Adrenal gland (tissue), 12 donors: ENCODE measurements around the gene RASSF7. TPM values are rescaled to one million over a fixed set of nuclear protein-coding genes. Genes with fewer than 3 reads are reported as not detected.

Source experiments
- DNase-seq, 7 donors: peaks; one replicate each; pipeline ENCODE4 v3.0.0-alpha.2; 2019 to 2020
- H3K27ac ChIP-seq, 5 donors: fragments of 200-600 bp; sonication (generic) in 4 of 5; 1 replicate in 3 of 5; 2 replicates in 2 of 5; pipeline versions ENCODE4 v1.5.1 to v1.8.0; 2016 to 2020; ENCODE audit warnings: mild to moderate bottlenecking in 1 of 5
- H3K27me3 ChIP-seq: fragments of 200-600 bp; 2 replicates; pipeline ENCODE4 v1.8.0; 2021
- H3K36me3 ChIP-seq, 2 donors: fragments of 200-600 bp; replicated peaks in 1 of 2; 1 replicate in 1 of 2; 2 replicates in 1 of 2; pipeline versions ENCODE4 v1.5.1 to v1.8.0; 2018 to 2022
- H3K4me1 ChIP-seq, 2 donors: fragments of 200-600 bp; replicated peaks in 1 of 2; 1 replicate in 1 of 2; 2 replicates in 1 of 2; pipeline versions ENCODE4 v1.5.1 to v1.8.0; 2018 to 2021
- H3K4me3 ChIP-seq, 4 donors: fragments of 200-600 bp; sonication (generic) in 3 of 4; one replicate each; pipeline ENCODE4 v1.5.1; 2016 to 2018
- H3K9me3 ChIP-seq, 3 donors: fragments of 200-600 bp; sonication (generic) in 1 of 3; replicated peaks in 1 of 3; 1 replicate in 2 of 3; 2 replicates in 1 of 3; pipeline versions ENCODE4 v1.5.1 to v1.8.0; 2016 to 2021
- POLR2A ChIP-seq, 2 donors: fragments of 450-650 bp; IDR thresholded peaks; one replicate each; pipeline ENCODE4 v1.6.1; 2017; ENCODE audit warnings: antibody characterized with exemption in 2 of 2, mild to moderate bottlenecking in 2 of 2, moderate library complexity in 1 of 2
- WGBS, 4 donors: extraction: QIAGEN DNeasy Blood & Tissue Kit in 2 of 4; methylation state at CpG; one replicate each; pipeline versions ENCODE4 v1.1.5 to v1.1.7; 2013 to 2017; 5-methylcytosine and 5-hydroxymethylcytosine counted together
- intact Hi-C, 2 donors: fragments of 100-400 bp; cut with DNase I; formaldehyde crosslinking; loops; one replicate each; pipeline versions ENCODE4 v1.14.1 to v1.15.0; 2022 to 2023
- polyA plus RNA-seq, 3 donors: library from polyadenylated mRNA; stranded (reverse); fragments of 200-250 nt in 2 of 3; fragments of 350-450 nt in 1 of 3; fragmentation: Illumina TruSeq in 1 of 3; extraction: RNeasy Lipid Tissue Mini Kit (QIAGEN cat#74804) in 1 of 3; gene quantifications; one replicate each; pipeline ENCODE4 v1.2.3, GENCODE V29; 2013 to 2014
- total RNA-seq, 9 donors: library from RNA; depleted of rRNA in 4 of 9; stranded (reverse); fragments of >200 nt in 4 of 9; fragments of 120-200 nt in 1 of 9; fragmentation: NEBNext Ultra II Directional in 1 of 9; extraction: Animal tissue kit (Norgen Biotek cat#: 25700) in 1 of 9; gene quantifications; one replicate each; pipeline versions ENCODE4 v1.1.0 to v1.2.4, GENCODE V29; 2013 to 2023
- TF ChIP-seq, protein P1 (sequence below), 6 experiments: fragments of 450-650 bp in 4 of 6; fragments of 200-600 bp in 2 of 6; sonication (generic) in 1 of 6; IDR thresholded peaks; 1 replicate in 5 of 6; 2 replicates in 1 of 6; pipeline versions ENCODE4 v1.5.1 to v1.8.0; 2016 to 2021; ENCODE audit warnings: antibody characterized with exemption in 6 of 6, mild to moderate bottlenecking in 2 of 6, moderate library complexity in 1 of 6
- donor health status: healthy with polysubstance abuse.
- donor health status: Bipolar disorder and iron deficiency.
- donor health status: DM: yes; HTN: yes; CAD: no.
- donor health status: DM: no; HTN: no; CAD: no.
- donor health status: DM: no; HTN: no; CAD: no.
- donor health status: DM: yes; HTN: yes; CAD: no.

Gene RASSF7
- total and polyA plus RNA-seq, 12 donors, result 0.33 to 19.9 (median 7.8) TPM

DNA sequence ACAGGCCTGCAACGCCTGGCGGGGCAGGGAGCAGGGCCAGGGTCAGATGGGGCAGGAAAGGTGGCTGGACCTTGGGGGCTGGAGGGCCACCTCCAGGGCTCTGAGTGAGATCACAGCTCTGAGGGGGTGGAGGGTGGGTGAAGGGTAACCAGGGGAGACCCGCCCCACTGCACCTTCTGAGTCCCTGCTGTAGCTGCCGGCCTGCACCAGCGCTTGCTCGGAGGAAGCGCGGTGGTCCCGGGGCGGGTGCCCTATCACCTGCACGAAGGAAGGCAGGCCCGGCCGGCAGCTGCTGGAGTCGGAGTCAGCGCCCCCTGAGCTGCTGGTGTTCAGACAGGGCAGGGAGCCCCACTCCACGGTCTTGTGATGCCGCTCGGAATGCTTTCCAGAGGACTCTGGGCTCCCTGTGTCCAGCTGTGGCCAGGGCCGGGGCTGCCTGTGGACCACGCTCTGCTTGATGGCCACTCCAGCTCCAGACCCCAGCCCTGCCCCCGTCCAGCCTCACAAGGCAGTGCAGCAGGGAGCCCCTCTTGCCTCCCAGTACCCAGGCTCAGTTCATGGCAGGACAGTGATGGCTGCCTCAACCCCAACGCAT lies 4.0 kb upstream of the RASSF7 start:
- H3K4me1 ChIP-seq, result peaks cover 11 to 28% of the 10 kb centered on the region in 2 donors
- no peak overlapping the region for H3K27ac ChIP-seq
- DNase-seq, result no peak
- peaks cover 24% of the 10 kb centered on the region for H3K27me3 ChIP-seq
- H3K36me3 ChIP-seq, result no peaks in the 10 kb centered on the region
- H3K9me3 ChIP-seq, result no peaks in the 10 kb centered on the region
- no peak for TF ChIP-seq POLR2A (IDR thresholded peaks at IDR 0.05)
- TF ChIP-seq, protein P1, sequence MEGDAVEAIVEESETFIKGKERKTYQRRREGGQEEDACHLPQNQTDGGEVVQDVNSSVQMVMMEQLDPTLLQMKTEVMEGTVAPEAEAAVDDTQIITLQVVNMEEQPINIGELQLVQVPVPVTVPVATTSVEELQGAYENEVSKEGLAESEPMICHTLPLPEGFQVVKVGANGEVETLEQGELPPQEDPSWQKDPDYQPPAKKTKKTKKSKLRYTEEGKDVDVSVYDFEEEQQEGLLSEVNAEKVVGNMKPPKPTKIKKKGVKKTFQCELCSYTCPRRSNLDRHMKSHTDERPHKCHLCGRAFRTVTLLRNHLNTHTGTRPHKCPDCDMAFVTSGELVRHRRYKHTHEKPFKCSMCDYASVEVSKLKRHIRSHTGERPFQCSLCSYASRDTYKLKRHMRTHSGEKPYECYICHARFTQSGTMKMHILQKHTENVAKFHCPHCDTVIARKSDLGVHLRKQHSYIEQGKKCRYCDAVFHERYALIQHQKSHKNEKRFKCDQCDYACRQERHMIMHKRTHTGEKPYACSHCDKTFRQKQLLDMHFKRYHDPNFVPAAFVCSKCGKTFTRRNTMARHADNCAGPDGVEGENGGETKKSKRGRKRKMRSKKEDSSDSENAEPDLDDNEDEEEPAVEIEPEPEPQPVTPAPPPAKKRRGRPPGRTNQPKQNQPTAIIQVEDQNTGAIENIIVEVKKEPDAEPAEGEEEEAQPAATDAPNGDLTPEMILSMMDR (IDR thresholded peaks at IDR 0.05), result no peak
- no peak overlapping the region for H3K4me3 ChIP-seq
- intact Hi-C loops, result loop anchor here (5.0 to 10.0 kb wide), 2 partner anchors 56 to 168 kb away; no protein-coding TSS in a partner anchor
- 82 to 89% (median 82%) methylated on average over 9 to 22 of the region's 22 CpGs for WGBS, 4 donors

DNA sequence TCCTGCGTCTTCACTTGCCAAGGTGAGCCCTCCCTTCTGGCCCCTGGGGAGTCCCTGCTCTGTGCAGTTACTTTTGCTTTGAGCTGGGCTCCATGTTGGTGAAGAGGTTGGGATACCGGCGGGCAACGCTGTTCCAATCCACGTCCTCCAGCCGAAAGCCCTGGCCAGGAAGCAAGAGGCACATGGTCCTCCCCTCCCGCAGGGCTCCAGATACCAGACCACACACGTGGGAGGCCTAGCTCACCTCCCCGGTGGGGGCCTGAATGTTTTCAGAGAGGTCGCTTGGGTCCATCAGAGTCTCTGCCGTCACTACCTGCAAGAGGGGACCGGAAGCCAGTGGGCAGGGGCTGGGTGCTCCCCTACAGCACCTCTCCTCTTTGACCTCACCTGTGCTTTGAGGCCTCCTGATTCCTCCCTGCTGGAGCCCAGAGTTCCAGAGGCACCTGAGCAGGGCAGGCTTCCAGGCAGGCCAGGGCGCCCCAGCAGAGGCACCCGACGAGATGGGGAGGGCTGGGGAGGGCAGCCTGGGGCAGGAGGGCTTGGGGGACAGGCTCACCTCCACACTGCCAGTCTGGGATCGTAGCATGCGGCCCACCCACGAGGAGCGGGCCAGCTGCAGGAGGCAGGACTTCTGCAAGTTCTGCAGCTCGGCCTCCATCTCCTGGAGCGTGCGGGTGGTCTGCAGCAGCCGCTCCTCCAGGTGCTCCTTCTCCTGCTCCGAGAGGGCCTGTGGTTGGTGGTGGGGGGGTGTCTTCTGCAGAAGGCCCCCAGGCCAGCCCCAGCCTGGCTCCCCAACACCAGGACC lies 3.2 kb upstream of the RASSF7 start:
- H3K4me3 ChIP-seq, result no peak overlapping the region
- no peaks in the 10 kb centered on the region for H3K36me3 ChIP-seq
- H3K27me3 ChIP-seq, result peaks cover 24% of the 10 kb centered on the region
- no peak for TF ChIP-seq POLR2A (IDR thresholded peaks at IDR 0.05)
- TF ChIP-seq, protein P1 (IDR thresholded peaks at IDR 0.05), result no peak
- intact Hi-C loops, result loop anchor here (5.0 to 10.0 kb wide), 2 partner anchors 55 to 167 kb away; no protein-coding TSS in a partner anchor
- DNase-seq, result no peak
- H3K9me3 ChIP-seq, result no peaks in the 10 kb centered on the region
- peaks cover 11 to 29% of the 10 kb centered on the region in 2 donors for H3K4me1 ChIP-seq
- no peak overlapping the region for H3K27ac ChIP-seq
- 88 to 91% (median 89%) methylated on average over 7 to 24 of the region's 24 CpGs for WGBS, 4 donors

DNA sequence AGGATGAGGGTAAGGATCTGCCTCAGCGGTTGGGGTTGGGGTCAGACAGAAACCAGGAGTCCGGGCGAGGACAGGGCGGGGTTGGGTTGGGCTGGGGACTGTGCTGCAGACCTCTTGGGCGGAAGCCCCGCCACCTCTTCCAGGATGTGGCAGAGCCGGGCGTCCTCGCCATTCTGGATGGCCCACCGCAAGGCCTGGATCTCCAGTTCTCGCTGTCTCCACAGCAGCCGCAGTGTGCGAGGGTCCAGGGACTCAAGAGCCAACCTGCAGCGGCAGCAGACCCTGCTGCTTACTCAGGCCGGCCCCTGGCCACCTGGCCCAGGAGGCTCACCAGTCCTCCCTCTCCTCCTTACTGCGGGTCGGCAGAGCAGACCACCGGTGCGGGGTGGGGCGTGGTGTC lies 2.3 kb upstream of the RASSF7 start:
- TF ChIP-seq POLR2A (IDR thresholded peaks at IDR 0.05), result no peak
- TF ChIP-seq, protein P1 (IDR thresholded peaks at IDR 0.05), result no peak
- Histone ChIP-seq H3K36me3 (no peaks in the 10 kb centered on the region), H3K27ac (no peak overlapping the region), H3K27me3 (peaks cover 22% of the 10 kb centered on the region), H3K4me1 (peaks cover 11 to 29% of the 10 kb centered on the region in 2 donors), H3K4me3 (no peak overlapping the region), H3K9me3 (no peaks in the 10 kb centered on the region)
- WGBS, 4 donors, result 72 to 98% (median 89%) methylated on average over 6 to 20 of the region's 20 CpGs
- no peak for DNase-seq
- intact Hi-C loops, result loop anchor here (5.0 to 10.0 kb wide), 2 partner anchors 54 to 166 kb away; no protein-coding TSS in a partner anchor

DNA sequence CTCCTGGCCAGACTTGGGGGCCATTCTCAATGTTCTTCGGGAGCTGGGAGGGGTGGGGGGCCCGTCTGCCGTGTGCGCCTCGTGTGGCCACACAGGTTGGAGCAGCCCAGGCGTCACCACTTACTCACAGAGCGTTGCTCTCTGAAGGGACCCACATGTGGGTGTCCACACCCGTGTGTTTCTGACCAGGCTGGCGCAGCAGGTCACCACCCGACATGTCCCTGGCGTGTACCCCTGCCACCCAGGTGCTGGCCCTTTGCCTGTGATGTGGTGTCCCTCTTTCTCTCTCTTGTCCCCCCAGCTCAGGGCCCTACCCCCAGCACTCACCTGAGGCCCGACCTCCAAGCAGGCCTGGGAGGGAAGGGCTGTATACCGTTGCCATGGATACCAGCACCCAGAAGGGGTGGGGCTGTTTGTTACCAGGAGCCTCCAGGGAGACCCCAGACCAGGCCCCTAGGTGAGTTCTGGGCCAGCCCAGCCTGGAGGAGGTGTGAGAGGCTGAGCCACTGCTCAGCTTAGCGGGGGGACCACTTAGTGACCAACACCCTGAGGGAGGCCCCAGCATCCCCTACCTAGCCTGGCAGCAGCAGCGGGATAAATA lies 1.6 kb upstream of the RASSF7 start:
- intact Hi-C loops, result loop anchor here (5.0 to 10.0 kb wide), 2 partner anchors 53 to 166 kb away; no protein-coding TSS in a partner anchor
- Histone ChIP-seq H3K9me3 (no peaks in the 10 kb centered on the region), H3K4me3 (no peak overlapping the region), H3K4me1 (peaks cover 11 to 29% of the 10 kb centered on the region in 2 donors), H3K27ac (no peak overlapping the region), H3K36me3 (no peaks in the 10 kb centered on the region), H3K27me3 (peaks cover 20% of the 10 kb centered on the region)
- TF ChIP-seq, protein P1 (IDR thresholded peaks at IDR 0.05), result no peak
- no peak for TF ChIP-seq POLR2A (IDR thresholded peaks at IDR 0.05)
- no peak for DNase-seq
- 84 to 94% (median 88%) methylated on average over 6 to 15 of the region's 15 CpGs for WGBS, 4 donors
